Neutrophil (primary cell): Measurements from ENCODE around the gene METTL26.

Experiments
- H3K27ac ChIP-seq: fragments of 200-600 bp; sonication (generic); 2 replicates; pipeline ENCODE4 v1.5.1; 2016; ENCODE audit warnings: mild to moderate bottlenecking, moderate library complexity
- H3K27me3 ChIP-seq: fragments of 200-600 bp; sonication (generic); 2 replicates; pipeline ENCODE4 v1.6.0; 2016; ENCODE audit warnings: mild to moderate bottlenecking
- H3K36me3 ChIP-seq: fragments of 200-600 bp; sonication (generic); 2 replicates; pipeline ENCODE4 v1.5.1; 2017
- H3K4me1 ChIP-seq, 2 experiments: fragments of 200-600 bp in 1 of 2; sonication (generic) in 1 of 2; 1 replicate in 1 of 2; 2 replicates in 1 of 2; pipeline versions ENCODE4 v1.5.1 to v1.6.1; 2013 to 2016; ENCODE audit warnings: low read depth in 1 of 2, low read length in 1 of 2, mild to moderate bottlenecking in 1 of 2, moderate library complexity in 1 of 2; ENCODE audit not compliant: control insufficient read depth in 1 of 2, insufficient read depth in 1 of 2
- H3K4me3 ChIP-seq, 2 experiments: fragments of 200-600 bp in 1 of 2; sonication (generic) in 1 of 2; 1 replicate in 1 of 2; 2 replicates in 1 of 2; pipeline ENCODE4 v1.5.1; 2013 to 2016; ENCODE audit warnings: low read depth in 1 of 2, low read length in 1 of 2, mild to moderate bottlenecking in 1 of 2, moderate library complexity in 1 of 2
- H3K9me3 ChIP-seq: fragments of 200-600 bp; sonication (generic); 2 replicates; pipeline ENCODE4 v1.5.1; 2016
- TF ChIP-seq, protein P1 (sequence below): fragments of 200-600 bp; sonication (generic); IDR thresholded peaks from 2 replicates; pipeline ENCODE4 v1.5.1; 2016; ENCODE audit warnings: antibody characterized with exemption

METTL26 gene

DNA sequence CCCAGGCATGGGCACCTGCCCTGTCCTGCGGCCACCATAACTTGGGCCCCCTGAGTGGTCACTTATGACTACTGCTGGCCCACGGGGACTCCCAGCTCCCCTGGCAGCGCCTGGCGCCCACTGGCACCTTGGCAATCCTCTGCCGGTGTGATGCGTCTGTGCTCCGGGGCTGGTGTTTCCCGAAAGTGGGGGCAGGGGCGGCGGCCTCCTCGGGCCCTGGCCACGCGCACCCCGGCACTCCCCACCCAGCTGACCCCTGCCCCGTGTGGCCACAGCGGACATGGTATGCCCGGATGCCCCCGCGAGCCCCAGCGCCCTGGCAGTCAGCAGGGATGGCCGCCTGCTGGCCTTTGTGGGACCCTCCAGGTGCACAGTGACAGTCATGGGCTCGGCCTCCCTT lies 21.4 kb upstream of the METTL26 start:
- no peaks in the 10 kb centered on the region for H3K9me3 ChIP-seq
- H3K4me3 ChIP-seq, result no peak overlapping the region
- no peak overlapping the region for H3K27ac ChIP-seq
- TF ChIP-seq, protein P1, sequence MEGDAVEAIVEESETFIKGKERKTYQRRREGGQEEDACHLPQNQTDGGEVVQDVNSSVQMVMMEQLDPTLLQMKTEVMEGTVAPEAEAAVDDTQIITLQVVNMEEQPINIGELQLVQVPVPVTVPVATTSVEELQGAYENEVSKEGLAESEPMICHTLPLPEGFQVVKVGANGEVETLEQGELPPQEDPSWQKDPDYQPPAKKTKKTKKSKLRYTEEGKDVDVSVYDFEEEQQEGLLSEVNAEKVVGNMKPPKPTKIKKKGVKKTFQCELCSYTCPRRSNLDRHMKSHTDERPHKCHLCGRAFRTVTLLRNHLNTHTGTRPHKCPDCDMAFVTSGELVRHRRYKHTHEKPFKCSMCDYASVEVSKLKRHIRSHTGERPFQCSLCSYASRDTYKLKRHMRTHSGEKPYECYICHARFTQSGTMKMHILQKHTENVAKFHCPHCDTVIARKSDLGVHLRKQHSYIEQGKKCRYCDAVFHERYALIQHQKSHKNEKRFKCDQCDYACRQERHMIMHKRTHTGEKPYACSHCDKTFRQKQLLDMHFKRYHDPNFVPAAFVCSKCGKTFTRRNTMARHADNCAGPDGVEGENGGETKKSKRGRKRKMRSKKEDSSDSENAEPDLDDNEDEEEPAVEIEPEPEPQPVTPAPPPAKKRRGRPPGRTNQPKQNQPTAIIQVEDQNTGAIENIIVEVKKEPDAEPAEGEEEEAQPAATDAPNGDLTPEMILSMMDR, result no peak
- peaks cover 9 to 13% of the 10 kb centered on the region in 2 experiments for H3K4me1 ChIP-seq
- peaks cover 6% of the 10 kb centered on the region for H3K36me3 ChIP-seq
- H3K27me3 ChIP-seq, result no peaks in the 10 kb centered on the region

DNA sequence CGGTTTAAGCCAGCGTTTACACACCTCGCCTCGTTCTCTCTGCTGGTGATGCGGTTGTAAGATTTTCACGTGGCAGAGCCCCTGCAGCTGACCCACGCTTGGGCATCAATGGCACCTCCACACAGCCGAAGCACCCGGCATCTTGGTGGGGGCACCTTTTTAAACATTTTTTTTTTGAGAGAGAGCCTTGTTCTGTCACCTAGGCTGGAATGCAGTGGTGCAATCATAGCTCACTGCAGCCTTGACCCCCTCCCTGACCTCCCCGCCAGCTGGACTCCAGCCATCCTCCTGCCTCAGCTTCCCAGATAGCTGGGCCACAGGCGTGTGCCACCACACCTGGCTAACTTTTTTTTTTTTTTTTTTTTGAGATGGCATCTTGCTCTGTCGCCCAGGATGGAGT lies 17.9 kb upstream of the METTL26 start:
- no peak overlapping the region for H3K27ac ChIP-seq
- no peaks in the 10 kb centered on the region for H3K9me3 ChIP-seq
- no peak overlapping the region for H3K4me3 ChIP-seq
- H3K27me3 ChIP-seq, result no peaks in the 10 kb centered on the region
- peaks cover 6% of the 10 kb centered on the region for H3K36me3 ChIP-seq
- TF ChIP-seq, protein P1, result no peak
- peaks cover 9 to 12% of the 10 kb centered on the region in 2 experiments for H3K4me1 ChIP-seq

DNA sequence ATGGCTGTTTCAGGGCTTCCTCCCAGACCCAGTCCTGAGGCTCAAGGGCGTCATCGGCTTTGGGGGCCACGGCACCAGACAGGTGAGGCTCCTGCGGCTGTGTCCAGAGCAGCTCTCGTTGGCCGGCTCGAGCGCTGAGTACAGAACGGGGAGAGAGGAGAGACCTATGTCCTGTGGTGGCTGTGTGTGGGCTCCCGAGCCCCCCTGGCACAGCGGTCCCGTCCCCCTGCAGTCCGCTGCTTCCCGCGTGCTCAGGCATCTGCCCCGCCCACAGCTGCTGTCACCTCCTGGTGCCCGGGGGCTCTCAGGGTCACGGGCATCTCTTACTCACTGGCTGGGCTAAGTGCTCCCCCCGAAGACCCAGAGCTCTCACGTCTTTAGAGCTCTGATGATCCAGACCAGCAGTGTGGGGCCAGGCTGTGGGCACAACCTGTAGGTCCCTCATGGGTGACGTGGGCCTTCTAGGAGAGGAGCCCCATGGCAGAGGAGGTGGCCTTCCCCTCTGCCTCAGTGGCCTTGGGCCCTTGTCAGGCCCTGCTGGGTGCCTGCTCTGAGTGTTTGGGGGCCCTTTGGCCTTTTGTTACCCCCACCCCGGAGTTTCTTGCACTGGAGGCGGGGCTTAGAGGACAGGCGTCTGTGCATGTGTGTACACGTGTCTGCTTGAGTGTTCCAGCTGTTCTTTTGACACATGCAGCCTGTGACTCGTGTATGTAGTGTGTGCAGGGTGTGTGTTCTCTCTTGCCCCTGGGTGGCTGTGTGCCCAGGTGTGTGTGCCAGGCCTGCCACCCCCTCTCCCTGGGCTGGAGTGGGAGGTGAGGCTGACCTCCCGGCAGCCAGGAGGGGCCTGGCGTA lies 16.6 kb upstream of the METTL26 start:
- no peaks in the 10 kb centered on the region for H3K9me3 ChIP-seq
- H3K4me3 ChIP-seq, result no peak overlapping the region
- H3K4me1 ChIP-seq, result peaks cover 21 to 26% of the 10 kb centered on the region in 2 experiments
- peaks cover 6% of the 10 kb centered on the region for H3K36me3 ChIP-seq
- TF ChIP-seq, protein P1, result no peak
- H3K27me3 ChIP-seq, result no peaks in the 10 kb centered on the region
- H3K27ac ChIP-seq, result no peak overlapping the region

DNA sequence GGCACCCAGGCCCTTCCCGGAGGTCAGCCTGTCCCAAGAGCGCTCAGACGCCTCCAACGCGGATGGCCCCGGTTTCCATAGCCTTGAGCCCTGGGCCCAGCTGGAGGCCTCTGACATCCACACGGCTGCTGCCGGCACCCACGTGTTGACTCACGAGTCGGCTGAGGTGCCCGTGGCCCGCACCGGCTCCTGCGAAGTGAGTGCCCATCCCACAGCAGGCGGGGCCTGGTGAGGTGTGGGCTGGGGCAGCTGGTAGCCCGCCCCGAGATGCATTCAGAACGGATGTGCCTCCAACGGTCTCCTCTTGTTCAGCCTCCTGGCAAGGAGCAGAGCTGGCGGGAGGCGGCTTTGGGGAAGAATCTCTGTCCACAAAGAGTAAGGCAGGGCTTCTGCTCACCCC lies 15.7 kb upstream of the METTL26 start:
- TF ChIP-seq, protein P1, result no peak
- Histone ChIP-seq H3K9me3 (no peaks in the 10 kb centered on the region), H3K27ac (no peak overlapping the region), H3K27me3 (no peaks in the 10 kb centered on the region), H3K4me1 (peaks cover 21 to 28% of the 10 kb centered on the region in 2 experiments), H3K36me3 (peaks cover 6% of the 10 kb centered on the region), H3K4me3 (no peak overlapping the region)

DNA sequence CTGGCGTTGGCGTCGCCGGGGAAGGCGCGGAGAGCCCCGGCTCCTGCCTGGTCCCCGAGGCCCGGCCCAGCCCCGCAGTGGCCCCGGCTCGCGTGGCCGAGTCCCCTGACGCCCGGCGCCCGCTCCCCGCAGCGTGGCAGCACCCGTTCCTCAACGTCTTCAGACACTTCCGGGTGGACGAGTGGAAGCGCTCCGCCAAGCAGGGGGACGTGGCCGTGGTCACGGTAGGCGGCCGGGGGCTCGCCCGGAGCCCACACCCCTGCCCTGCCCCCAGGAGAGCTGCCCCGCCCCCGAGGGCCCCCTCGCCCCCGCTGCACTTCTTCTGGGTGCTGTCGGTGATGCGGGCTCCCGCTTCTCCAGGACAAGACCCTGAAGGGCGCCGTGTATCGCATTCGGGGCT lies 13.5 kb upstream of the METTL26 start:
- no peaks in the 10 kb centered on the region for H3K36me3 ChIP-seq
- no peaks in the 10 kb centered on the region for H3K27me3 ChIP-seq
- peak overlapping the region; percentile 80 to 84 for H3K4me3 ChIP-seq
- peaks cover 21 to 28% of the 10 kb centered on the region in 2 experiments for H3K4me1 ChIP-seq
- TF ChIP-seq, protein P1, result no peak
- H3K27ac ChIP-seq, result peak overlapping the region; percentile 78
- H3K9me3 ChIP-seq, result no peaks in the 10 kb centered on the region
